K562 (cell line): Measurements from ENCODE around the gene ZNF775. TPM values are rescaled to one million over a fixed set of nuclear protein-coding genes. Genes with fewer than 3 reads are reported as not detected.
A peak's percentile ranks its signal among the peaks of the same experiment; 100 is the strongest.

Experiments
- EP300 ChIP-seq: IDR thresholded peaks from 2 replicates; pipeline ENCODE4 v1.6.1; 2012; ENCODE audit warnings: low read length, improper control_type of control experiment
- FOXK2 ChIP-seq, 2 experiments: fragments of 450-650 bp; IDR thresholded peaks in 1 of 2; conservative IDR thresholded peaks in 1 of 2; 2 replicates each; pipeline ENCODE4 v1.6.1; 2016; ENCODE audit warnings: low read depth in 2 of 2, mild to moderate bottlenecking in 1 of 2
- SNIP1 ChIP-seq: fragments of 450-650 bp; IDR thresholded peaks from 2 replicates; pipeline ENCODE4 v1.7.1; 2017; ENCODE audit warnings: low read depth, mild to moderate bottlenecking
- WHSC1 ChIP-seq: IDR thresholded peaks from one replicate; pipeline ENCODE4 v1.6.1; 2012; ENCODE audit warnings: low read length, control low read depth, inconsistent platforms
- polyA plus RNA-seq, 8 experiments: library from polyadenylated mRNA; depleted of rRNA in 4 of 8; stranded (reverse) in 5 of 8; unstranded in 3 of 8; fragments of >200 nt; fragmentation: Nextera tagmentation in 2 of 8; fragmentation: Illumina TruSeq in 1 of 8; extraction: Ambion mirVana in 2 of 8; extraction: Trizol in 1 of 8; gene quantifications; 2 replicates each; pipeline versions ENCODE4 v1.2.1 to v1.2.3, GENCODE V29; 2011 to 2014; ENCODE audit warnings: inconsistent platforms in 1 of 8, missing spikeins in 1 of 8
- total RNA-seq, 7 experiments: library from RNA; depleted of rRNA in 6 of 7; stranded (reverse); fragments of >200 nt in 6 of 7; fragmentation: Illumina TruSeq in 2 of 7; extraction: Trizol in 2 of 7; gene quantifications; 2 replicates each; pipeline versions ENCODE4 v1.2.1 to v1.2.3, GENCODE V29; 2011 to 2021; ENCODE audit warnings: low replicate concordance in 1 of 7
- TF ChIP-seq, protein P1 (sequence below), 3 experiments: fragments of 200-800 bp in 1 of 3; sonication (Bioruptor generic) in 1 of 3; sonication (generic) in 1 of 3; formaldehyde crosslinking in 1 of 3; IDR thresholded peaks; 2 replicates each; pipeline versions ENCODE4 v1.6.1 to v1.8.0; 2016 to 2022; ENCODE audit warnings: mild to moderate bottlenecking in 2 of 3, missing compliant biosample characterization in 2 of 3, missing genetic modification characterization in 2 of 3, missing genetic modification reagents in 1 of 3
- TF ChIP-seq, protein P2 (sequence below), 2 experiments: IDR thresholded peaks in 1 of 2; conservative IDR thresholded peaks in 1 of 2; 2 replicates each; pipeline ENCODE4 v1.6.1; 2016; ENCODE audit warnings: low read depth in 2 of 2, mild to moderate bottlenecking in 1 of 2, missing compliant biosample characterization in 1 of 2, missing genetic modification characterization in 1 of 2, moderate library complexity in 1 of 2
- TF ChIP-seq, protein P3 (sequence below), 2 experiments: fragments of 200-800 bp in 1 of 2; sonication (Bioruptor generic) in 1 of 2; sonication (generic) in 1 of 2; formaldehyde crosslinking in 1 of 2; IDR thresholded peaks in 1 of 2; conservative IDR thresholded peaks in 1 of 2; 2 replicates each; pipeline versions ENCODE4 v1.5.0 to v1.6.1; 2016 to 2020; ENCODE audit warnings: missing compliant biosample characterization in 1 of 2, missing genetic modification characterization in 1 of 2, missing genetic modification reagents in 1 of 2

Gene ZNF775
- total and polyA plus RNA-seq, 9 of the 15 experiments (the other 6 are each of a cell fraction or from before 2014, with no cell fraction given): 0.04 to 18.7 (median 4.9) TPM

DNA sequence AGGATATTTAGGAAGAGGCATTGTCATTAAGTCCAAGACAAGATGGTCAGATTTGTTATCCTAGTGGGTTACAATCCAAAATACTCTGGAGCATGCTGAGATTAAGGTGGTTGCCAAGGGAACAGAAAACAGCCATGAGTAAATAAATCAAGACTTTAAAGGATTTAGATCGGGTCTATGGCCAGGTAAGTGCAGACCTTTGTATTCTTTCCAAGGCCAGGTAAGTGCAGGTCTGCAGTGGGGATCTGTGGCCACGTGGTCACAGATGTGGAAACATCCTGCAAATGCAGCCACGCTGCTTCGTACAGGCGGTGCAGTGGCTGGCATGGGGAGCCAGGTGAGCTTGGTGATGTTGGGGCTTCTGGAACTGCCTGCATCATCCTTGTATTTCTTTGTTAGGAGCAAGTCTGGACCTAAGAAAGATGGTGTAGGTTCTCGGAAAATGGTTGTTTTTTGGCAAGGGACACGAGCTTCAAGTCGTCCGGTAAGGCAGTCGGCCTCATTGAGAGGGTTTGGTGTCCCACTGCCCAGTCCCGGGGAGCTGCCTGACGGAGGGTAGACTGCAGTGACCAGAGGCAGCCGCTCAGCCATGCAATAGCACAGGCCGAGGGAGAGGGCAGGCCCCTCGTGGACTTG, 21.8 kb downstream of the ZNF775 start (continued):
- TF ChIP-seq FOXK2 (conservative IDR thresholded peaks at IDR 0.05 in 1 of 2, IDR thresholded peaks at IDR 0.05 in 1 of 2; ENCODE audit: low read depth in 2 of 2) (peak in 1 of 2 experiments; percentile 8; a peak in 1 of 4 replicates), EP300 (no peak), WHSC1 (no peak), SNIP1 (no peak)
- TF ChIP-seq, protein P1, sequence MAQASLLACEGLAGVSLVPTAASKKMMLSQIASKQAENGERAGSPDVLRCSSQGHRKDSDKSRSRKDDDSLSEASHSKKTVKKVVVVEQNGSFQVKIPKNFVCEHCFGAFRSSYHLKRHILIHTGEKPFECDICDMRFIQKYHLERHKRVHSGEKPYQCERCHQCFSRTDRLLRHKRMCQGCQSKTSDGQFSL (CRISPR knock-in tag; IDR thresholded peaks at IDR 0.05): 0 out of 2 replicates have a peak, but pooled peaks have one; percentile 12
- TF ChIP-seq, protein P1 (tag; IDR thresholded peaks at IDR 0.05): no peak
- TF ChIP-seq, protein P2, sequence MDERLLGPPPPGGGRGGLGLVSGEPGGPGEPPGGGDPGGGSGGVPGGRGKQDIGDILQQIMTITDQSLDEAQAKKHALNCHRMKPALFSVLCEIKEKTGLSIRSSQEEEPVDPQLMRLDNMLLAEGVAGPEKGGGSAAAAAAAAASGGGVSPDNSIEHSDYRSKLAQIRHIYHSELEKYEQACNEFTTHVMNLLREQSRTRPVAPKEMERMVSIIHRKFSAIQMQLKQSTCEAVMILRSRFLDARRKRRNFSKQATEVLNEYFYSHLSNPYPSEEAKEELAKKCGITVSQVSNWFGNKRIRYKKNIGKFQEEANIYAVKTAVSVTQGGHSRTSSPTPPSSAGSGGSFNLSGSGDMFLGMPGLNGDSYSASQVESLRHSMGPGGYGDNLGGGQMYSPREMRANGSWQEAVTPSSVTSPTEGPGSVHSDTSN (CRISPR knock-in tag; IDR thresholded peaks at IDR 0.05; ENCODE audit: low read depth): no peak
- TF ChIP-seq, protein P2 (tag; conservative IDR thresholded peaks at IDR 0.05; ENCODE audit: low read depth): no peak
- TF ChIP-seq, protein P3, sequence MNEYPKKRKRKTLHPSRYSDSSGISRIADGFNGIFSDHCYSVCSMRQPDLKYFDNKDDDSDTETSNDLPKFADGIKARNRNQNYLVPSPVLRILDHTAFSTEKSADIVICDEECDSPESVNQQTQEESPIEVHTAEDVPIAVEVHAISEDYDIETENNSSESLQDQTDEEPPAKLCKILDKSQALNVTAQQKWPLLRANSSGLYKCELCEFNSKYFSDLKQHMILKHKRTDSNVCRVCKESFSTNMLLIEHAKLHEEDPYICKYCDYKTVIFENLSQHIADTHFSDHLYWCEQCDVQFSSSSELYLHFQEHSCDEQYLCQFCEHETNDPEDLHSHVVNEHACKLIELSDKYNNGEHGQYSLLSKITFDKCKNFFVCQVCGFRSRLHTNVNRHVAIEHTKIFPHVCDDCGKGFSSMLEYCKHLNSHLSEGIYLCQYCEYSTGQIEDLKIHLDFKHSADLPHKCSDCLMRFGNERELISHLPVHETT (CRISPR knock-in tag; conservative IDR thresholded peaks at IDR 0.05 in 1 of 2, IDR thresholded peaks at IDR 0.05 in 1 of 2): peak in 1 of 2 experiments; percentile 29; a peak in 1 of 4 replicates
- TF ChIP-seq, all 486 proteins: peak for 19
